22Rv1 (cell line): ENCODE measurements around the gene RIMS3.

ENCODE experiments used
- CTCF ChIP-seq: fragments of 450-650 bp; IDR thresholded peaks from 2 replicates; pipeline ENCODE4 v1.5.1; 2017; ENCODE audit warnings: mild to moderate bottlenecking
- ZFX ChIP-seq: fragments of 450-650 bp; IDR thresholded peaks from 2 replicates; pipeline ENCODE4 v1.6.1; 2017; ENCODE audit warnings: antibody characterized with exemption, borderline replicate concordance

GRCh38 chr1:40628903-40629292, 36.6 kb downstream of the RIMS3 start:
- TF ChIP-seq CTCF (no peak), ZFX (no peak)
